Renal cortical epithelial cell (primary cell): ENCODE measurements around the gene ZBTB12. TPM values are rescaled to one million over a fixed set of nuclear protein-coding genes. Genes with fewer than 3 reads are reported as not detected.

ENCODE experiments used
- DNase-seq: peaks from one replicate; pipeline ENCODE4 v3.0.0-alpha.2; 2011; ENCODE audit warnings: low read depth
- total RNA-seq: library from RNA; depleted of rRNA; stranded (reverse); fragments of >200 nt; gene quantifications from 2 replicates; pipeline ENCODE4 v1.2.3, GENCODE V29; 2014

ZBTB12 gene
- total RNA-seq, 1 donor from 2014 or later, result 5.9 TPM

- no peak for DNase-seq
These were observed 51.0 kb downstream of the ZBTB12 start for GRCh38 chr6:31850765-31851484.

Other genes starting within 250 kb of the ZBTB12 start
- gene BAG6, start 249.4 kb downstream of the ZBTB12 start, total RNA-seq, result 130 and 241 TPM in 2 replicates
- 0.69 and 0.80 TPM in 2 replicates for gene APOM, start 246.2 kb downstream of the ZBTB12 start, total RNA-seq
- 28.6 and 32.0 TPM in 2 replicates for gene C6orf47, start 241.3 kb downstream of the ZBTB12 start, total RNA-seq
- 9.1 and 16.0 TPM in 2 replicates for gene GPANK1, start 237.1 kb downstream of the ZBTB12 start, total RNA-seq
- gene CSNK2B, start 236.0 kb downstream of the ZBTB12 start, total RNA-seq, result 116 and 121 TPM in 2 replicates
- gene LY6G5B, start 232.1 kb downstream of the ZBTB12 start, total RNA-seq, result 2.6 TPM in 1 of 2 replicates, not detected in the other
- 0.40 TPM in 1 of 2 replicates, not detected in the other for gene LY6G5C, start 221.0 kb downstream of the ZBTB12 start, total RNA-seq
- gene ABHD16A, start 198.8 kb downstream of the ZBTB12 start, total RNA-seq, result 54.7 and 56.6 TPM in 2 replicates
- gene LY6G6F, start 195.2 kb downstream of the ZBTB12 start, total RNA-seq, result not detected in 2 replicates
- gene LY6G6D, start 186.7 kb downstream of the ZBTB12 start, total RNA-seq, result not detected in 2 replicates
- not detected in 2 replicates for gene LY6G6C, start 180.3 kb downstream of the ZBTB12 start, total RNA-seq
- gene MPIG6B, start 178.7 kb downstream of the ZBTB12 start, total RNA-seq, result not detected in 2 replicates
- 101 and 121 TPM in 2 replicates for gene DDAH2, start 172.8 kb downstream of the ZBTB12 start, total RNA-seq
- gene CLIC1, start 165.6 kb downstream of the ZBTB12 start, total RNA-seq, result 345 and 2,008 TPM in 2 replicates
- gene MSH5, start 162.1 kb downstream of the ZBTB12 start, total RNA-seq, result 4.4 and 6.6 TPM in 2 replicates
- 0.50 and 0.69 TPM in 2 replicates for gene SAPCD1, start 139.4 kb downstream of the ZBTB12 start, total RNA-seq
- 2.6 and 8.5 TPM in 2 replicates for gene VWA7, start 124.8 kb downstream of the ZBTB12 start, total RNA-seq
- gene VARS1, start 106.3 kb downstream of the ZBTB12 start, total RNA-seq, result 67.4 and 103 TPM in 2 replicates
- 16.6 and 46.9 TPM in 2 replicates for gene LSM2, start 95.1 kb downstream of the ZBTB12 start, total RNA-seq
- 0.87 and 2.0 TPM in 2 replicates for gene HSPA1L, start 86.8 kb downstream of the ZBTB12 start, total RNA-seq
- 178 and 296 TPM in 2 replicates for gene HSPA1A, start 86.5 kb downstream of the ZBTB12 start, total RNA-seq
- gene HSPA1B, start 74.3 kb downstream of the ZBTB12 start, total RNA-seq, result 197 and 264 TPM in 2 replicates
- gene NEU1, start 39.3 kb downstream of the ZBTB12 start, total RNA-seq, result 104 and 112 TPM in 2 replicates
- gene SLC44A4, start 23.1 kb downstream of the ZBTB12 start, total RNA-seq, result 1.1 and 26.6 TPM in 2 replicates
- gene EHMT2, start 4.4 kb downstream of the ZBTB12 start, total RNA-seq, result 37.7 and 72.3 TPM in 2 replicates
- 1.7 TPM in 1 of 2 replicates, not detected in the other for gene C2, start 25.6 kb upstream of the ZBTB12 start, total RNA-seq
- gene CFB, start 44.0 kb upstream of the ZBTB12 start, total RNA-seq, result 24.3 and 32.7 TPM in 2 replicates
- gene NELFE, start 56.9 kb upstream of the ZBTB12 start, total RNA-seq, result 92.3 and 146 TPM in 2 replicates
- gene SKIC2, start 57.1 kb upstream of the ZBTB12 start, total RNA-seq, result 46.5 and 47.3 TPM in 2 replicates
- 10.6 and 16.9 TPM in 2 replicates for gene DXO, start 70.1 kb upstream of the ZBTB12 start, total RNA-seq
- 1.6 and 42.4 TPM in 2 replicates for gene C4A, start 80.0 kb upstream of the ZBTB12 start, total RNA-seq
- gene C4B, start 112.7 kb upstream of the ZBTB12 start, total RNA-seq, result 0.35 and 32.2 TPM in 2 replicates
- gene CYP21A2, start 136.3 kb upstream of the ZBTB12 start, total RNA-seq, result 0.20 TPM in 1 of 2 replicates, not detected in the other
- gene TNXB, start 207.3 kb upstream of the ZBTB12 start, total RNA-seq, result 0.75 TPM in 1 of 2 replicates, not detected in the other
- 16.5 and 26.2 TPM in 2 replicates for gene ATF6B, start 226.2 kb upstream of the ZBTB12 start, total RNA-seq
- gene FKBPL, start 228.2 kb upstream of the ZBTB12 start, total RNA-seq, result 5.6 and 7.6 TPM in 2 replicates
- not detected in 2 replicates for gene PRRT1, start 249.9 kb upstream of the ZBTB12 start, total RNA-seq